GM10847 (cell line): Measurements from ENCODE around the gene ATRN.

Experiments
- POLR2A ChIP-seq: IDR thresholded peaks from 2 replicates; pipeline ENCODE4 v1.6.1; 2011; ENCODE audit not compliant: insufficient read length; ENCODE audit errors: extremely low read depth

ATRN gene

DNA sequence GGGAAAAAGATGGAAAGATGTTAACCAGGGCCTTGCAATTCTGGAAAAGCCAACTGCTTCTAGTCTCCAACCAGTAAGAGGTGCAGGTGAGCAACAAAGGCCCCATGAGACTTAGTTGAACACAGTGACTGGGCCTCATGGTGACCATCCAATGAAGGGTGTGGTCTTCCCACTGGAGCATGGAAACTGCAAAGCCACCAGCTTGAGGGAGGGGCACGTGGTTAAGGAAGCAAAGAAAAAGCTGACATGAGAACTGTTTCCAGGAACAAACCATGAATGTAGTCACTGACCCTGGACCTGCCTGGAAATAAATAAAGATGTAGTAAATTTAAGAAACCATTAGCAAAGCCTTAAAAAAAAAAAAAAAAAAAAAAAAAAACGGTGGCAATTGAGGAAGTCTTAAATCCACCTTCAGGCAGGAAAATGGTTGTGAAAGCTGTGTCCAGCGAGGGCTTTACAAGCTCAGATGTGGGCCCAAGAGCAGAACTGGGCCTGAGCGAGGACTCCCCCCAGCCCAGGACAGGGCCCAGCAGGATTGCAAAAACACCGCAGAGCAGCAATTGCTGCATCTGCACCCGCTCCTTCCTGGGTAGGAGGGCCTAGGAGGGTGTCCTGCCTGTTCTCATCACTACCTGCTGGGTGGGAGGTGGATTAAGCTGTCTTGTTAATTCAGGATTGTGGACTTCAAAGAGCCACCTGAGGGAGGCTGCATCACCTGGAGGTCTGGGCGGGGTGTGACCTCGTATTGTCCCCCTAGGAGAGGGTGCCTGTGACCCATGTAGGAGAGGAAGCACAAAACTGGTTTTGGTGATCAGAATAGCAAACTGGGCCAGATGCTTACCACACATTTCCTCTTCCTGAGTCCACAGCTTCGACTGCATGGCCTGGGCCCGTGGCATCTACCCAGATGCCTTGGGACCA is 182.1 kb downstream of the ATRN start:
- no peak for TF ChIP-seq POLR2A

DNA sequence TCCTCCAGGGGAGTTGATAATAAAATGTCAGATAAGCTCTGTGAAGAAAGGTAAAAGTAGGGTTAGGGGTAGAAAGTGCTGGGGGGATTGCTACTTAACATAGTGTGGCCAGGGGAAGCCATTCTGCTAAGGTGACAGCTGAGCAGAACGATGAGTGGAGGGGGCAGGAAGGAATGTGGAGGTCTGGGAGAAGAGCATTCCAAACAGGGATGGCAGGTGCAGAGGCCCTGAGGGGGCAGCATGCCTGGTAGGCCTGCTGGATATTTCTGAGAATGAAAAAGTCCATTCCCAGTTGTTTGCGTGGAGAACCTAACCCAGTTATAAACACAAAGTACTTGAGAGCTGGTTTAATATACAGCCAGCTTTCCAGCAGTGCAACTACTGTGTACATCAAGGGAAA is 183.1 kb downstream of the ATRN start:
- no peak for TF ChIP-seq POLR2A

DNA sequence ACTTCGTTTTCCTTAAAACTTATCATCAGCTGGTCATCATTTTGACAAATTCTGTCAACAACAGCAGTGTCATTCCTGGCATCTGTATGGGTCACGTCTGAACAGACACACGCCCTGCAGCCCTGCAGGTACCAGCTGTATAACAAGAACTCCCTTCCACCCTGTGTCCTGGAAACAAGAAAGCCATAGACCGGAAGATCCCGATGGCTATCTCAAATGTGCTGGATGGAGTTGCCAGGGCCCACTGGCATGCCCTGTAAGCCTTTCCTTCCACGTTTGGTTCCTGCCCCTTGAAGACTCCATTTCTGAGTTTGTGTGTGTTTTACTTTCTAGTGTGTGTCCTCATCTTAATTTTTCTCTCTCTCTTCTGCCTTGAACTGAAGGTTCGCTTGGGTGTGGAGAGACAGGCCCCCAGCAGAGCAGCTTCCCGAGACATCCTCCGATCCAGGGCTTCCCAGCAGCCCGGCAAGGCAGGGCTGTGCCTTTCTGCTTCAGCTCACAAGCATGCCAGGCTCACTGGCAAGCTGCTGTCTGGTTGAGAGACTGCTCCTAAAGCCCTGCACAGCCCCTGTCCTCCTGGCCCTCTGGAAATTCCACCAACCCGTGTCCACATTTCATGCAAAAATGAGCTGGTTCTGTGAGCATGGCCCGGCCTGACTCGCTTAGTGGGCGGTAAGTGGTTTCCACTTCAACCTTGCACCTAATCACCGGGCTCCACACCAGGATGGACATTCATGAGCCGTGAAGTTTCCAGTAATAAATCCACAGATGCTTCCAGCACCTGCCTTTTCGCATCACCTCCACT is 183.7 kb downstream of the ATRN start:
- no peak for TF ChIP-seq POLR2A

DNA sequence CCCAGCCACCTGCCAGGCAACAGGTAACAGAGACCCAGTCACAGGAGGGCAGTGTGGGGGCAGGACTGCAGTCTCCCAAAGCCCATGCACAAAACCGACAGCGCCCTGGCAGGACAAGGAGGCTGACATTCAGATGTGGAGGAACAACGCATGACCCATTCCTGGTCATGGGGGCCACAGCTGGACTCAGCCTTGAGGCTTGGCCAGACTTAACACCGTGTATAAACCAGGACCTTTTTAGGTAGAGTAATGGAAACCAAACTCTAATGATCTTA is 184.2 kb downstream of the ATRN start:
- no peak for TF ChIP-seq POLR2A

DNA sequence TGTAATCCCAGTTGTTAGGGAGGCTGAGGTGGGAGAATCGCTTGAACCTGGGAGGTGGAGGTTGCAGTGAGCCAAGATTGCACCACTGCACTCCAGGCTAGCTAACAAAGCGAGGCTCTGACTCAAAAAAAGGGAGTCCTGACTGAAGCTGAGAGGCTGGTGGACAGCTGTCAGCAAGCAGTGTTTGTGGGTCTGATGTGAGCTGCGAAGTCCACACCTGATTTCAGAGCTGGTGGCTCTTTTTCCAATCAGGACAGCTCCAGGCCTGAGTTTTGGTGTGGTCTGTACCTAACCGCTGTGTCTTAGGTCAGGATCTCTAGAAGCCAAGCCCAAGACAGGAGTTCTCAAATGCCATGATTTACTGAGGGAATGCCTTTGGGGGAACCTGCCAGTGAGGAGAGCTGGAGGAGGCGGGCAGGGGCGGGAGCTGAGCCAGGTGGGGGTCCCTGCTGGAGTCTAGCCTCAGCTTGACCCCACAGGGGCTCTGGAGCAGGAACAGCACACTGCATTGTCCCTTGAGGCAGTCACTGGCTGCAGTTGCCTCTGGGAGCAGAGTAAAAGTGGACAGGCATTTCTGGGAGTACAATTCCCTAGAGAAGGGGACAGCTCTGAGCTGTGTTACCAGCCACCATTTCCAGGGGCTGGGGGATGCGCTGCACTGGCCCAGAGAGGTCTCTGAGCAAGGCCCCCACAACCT is 187.3 kb downstream of the ATRN start:
- TF ChIP-seq POLR2A = no peak

DNA sequence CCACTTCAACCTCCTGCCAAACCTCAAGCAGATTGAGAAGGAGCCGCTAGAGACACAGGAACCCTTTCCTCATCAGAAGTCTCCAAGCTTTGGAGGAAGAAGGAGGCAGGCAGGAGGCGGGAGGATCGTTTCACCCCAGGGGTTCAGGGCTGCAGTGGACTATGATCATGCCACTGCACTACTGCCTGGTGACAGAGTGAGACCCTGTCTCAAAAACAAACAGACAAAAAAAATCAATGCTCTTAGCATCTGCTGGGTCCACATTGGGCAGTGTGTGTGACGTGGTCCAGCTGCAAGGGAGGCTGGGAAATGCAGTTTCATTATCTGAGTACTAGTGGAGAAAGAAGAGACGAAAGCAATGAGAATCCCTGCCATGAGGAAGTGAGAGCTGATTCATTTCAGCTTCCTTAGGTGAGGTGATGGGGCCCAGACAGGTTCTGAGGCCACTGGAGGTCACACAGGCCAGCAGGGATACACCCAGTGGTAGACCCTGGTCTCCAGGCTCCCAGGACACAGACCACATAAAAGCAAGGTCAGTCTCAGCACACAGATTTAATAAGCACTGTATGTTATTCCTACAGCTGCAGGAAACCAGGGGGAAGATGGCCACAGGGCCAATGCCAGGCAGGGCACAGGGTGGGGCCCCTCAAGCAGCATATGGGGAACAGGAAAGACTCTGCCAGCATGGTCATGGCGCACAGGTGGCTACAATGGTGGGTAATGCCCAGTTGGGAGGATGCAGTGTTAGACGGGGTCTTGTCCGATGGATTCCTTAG is 188.1 kb downstream of the ATRN start:
- no peak for TF ChIP-seq POLR2A

DNA sequence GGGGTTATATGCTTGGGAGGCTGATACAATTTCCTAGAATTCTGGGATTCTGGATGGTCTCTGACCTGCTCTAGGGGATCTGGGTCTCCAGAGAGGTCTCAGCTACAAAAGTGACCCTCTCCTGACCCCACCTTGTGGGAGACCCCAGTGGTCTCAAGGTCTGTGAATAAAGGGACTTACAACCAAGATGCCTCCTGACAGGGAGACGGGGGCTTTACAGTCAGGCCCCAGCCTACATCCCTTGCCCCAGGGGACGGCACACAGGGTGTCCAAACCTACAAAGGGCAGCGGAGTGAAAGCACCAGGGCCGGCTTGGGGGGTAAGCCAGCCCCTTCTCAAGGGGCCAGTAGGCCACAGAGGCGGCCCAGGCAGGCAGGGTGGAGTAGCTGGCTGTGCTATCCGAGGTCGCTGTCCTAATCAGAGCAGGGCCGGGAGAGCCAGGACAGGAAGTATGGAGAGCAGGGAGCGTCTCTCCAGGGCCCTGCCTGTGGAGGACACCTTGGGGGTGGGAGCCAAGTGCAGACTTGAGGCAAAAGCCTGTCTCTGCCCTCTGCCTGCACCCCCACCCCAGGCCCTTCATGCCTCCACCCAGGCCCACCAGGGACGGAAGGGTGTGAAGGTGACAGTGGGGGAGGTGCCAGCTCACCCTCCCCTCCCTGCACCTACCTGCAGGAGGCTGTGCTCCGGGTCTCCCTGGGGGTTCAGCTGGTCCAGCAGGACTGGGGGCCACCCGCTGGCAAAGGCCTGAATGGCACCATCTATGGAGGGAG is 188.9 kb downstream of the ATRN start:
- no peak for TF ChIP-seq POLR2A

DNA sequence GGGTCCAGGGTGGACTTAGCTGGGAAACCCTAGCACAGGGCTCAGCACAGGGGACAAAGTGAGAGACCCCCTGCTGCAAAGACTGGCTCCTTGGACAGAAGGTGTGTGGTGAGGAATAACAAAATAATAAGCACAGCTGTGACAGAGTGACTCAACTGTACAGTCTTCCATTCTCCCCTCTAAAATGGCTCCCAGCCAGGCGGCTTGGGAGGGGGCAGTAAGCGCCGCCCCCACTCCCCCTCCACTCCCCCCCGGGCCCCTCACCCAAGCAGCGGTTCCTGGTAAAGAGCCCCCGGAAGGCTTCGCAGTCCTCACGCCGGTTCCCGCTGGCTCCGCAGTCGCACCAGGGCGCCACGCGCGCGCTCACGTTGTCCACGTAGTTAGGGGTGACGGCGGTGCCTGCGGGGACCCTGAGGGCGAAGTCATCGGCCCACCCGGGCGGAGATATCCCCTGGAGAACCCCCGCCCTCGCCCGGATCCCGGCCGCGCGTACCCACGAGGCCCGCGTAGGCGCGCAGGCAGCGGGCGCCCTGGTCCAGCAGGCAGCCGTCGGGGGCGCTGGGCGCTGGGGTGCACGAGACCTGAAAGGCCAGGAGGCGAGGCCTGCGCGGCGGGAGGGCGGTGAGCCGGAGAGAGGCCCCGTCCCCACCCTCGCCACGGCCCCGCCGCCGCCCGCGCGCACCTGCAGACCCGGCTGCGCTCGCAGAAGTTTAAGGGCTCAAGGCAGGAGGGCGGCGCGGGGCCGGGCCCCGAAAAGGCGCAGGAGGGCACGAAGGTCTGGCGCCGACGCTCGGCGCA is 189.6 kb downstream of the ATRN start:
- TF ChIP-seq POLR2A = no peak

DNA sequence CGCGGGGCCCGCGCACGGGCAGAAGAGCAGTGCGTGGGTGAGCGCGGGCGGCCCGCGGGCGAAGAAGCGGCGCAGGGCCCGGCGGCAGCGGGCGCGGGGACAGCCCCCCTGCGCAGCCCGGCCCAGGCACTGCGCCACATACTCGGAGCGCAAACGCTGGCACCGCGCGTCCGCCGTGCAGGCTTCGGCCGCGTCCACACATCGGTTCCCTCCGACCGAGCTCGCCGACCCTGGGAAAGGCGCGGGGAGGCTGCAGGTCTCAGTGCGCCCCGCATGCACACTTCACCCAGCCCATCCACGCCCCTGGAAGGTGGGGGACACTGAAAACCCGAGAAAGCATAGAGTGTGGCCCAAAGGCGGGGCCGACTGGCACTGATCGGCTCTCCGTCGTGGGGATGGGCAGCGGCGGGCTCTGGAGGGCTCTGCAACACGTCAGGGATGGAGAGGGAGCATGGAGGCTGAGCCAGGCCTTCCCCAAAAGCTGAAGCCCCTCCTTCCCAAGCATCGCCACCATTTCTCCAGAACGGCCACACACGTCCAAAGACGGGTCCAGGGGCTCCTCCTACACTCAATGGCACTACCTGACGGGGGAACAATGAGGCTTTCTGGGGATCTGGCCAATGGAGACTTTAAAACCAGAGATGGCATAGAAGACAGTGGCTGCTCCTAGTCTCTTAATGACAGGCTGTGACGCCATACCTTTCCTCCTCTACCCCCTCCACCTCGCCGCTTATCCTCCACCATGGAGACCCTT is 190.4 kb downstream of the ATRN start:
- no peak for TF ChIP-seq POLR2A

DNA sequence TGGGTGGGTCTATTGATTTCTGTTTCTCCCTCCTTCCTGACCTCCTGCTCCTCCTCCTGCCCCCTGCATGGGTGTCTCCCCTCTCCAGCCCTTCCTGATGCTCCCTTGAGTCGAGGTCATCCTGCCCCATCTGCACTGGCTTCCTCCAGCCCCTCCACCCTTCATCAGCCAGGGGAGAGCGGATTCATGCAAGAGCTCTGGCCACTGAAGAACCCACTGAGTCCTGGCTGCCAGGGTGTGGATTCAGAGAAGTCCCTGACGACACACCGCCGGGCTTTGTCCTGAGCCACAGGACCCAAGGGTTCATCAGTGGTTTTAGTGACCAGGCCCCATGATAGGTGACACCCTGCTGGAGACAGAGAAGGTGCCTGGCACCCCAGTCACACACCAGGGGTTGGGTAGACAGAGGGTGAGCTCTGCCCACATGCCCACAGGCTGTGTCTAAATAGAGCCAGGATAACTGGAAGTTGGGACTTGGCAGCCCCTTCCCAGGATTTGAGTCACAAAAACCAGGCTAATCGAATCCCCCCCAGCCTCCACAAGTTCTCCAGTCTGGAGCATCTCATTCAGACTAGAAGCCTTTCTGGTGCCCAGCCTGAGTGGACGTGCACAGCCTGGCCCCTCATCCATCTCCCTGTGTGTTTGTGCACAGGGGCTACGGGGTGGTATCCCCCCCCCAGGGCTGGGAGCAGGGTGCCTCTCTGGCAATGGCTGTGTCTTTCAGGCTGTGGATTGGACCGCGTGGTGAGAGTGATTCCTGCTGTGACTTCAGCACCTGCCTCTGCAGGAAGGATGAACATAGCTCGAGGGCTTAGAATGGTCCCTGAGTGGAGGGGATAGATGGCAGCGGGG is 191.2 kb downstream of the ATRN start:
- TF ChIP-seq POLR2A = no peak

DNA sequence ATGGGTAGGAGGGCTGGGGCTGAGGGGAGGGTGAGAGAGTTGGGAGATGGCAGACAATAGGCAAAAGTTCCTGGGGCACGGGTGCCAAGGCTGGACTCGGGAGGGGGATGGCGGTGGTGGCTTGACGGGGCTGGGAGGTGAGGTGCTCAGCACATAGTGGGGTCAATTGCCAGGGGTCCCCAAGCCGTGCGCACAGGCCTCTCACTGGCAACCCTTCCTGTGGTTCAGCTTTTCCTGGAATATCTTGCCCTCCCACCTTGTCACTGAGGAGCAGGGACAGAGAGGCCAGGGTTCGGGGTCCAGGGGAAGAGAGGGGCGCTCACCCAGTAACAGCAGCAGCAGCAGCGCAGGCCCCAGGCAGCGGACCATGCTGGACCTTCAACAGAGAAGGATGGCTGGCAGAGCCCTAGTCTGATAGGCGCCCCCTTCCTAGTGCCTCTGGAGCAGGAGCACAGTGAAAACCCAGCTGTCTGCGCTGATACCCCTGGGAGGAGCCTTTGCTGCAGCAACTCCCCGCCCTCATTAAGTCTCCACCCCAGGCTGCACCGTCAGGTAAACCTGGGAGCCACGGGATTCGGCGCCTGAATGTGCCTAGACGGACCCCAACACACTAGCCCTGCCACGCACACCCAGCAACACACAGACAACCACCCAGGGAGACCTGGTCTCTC is 192.3 kb downstream of the ATRN start, which contains the start of gene GFRA4:
Gene GFRA4, minus strand, starts transcription at position 369 of the 671 bp plus-strand sequence. Its CDS starts 0 bp downstream, at position 369.
- no peak for TF ChIP-seq POLR2A
